Activated CD4-positive, CD25-positive, alpha-beta regulatory T cell treated with anti-CD3 and anti-CD28 coated beads, Interleukin-2, amount 50 U/mL, for 24 hours (primary cell): ENCODE measurements around the gene MAGED4B.
"Not testable (repeated sequence)": the region's sequence is repeated elsewhere in the genome, so short reads cannot be mapped to it uniquely, and the experiment has no call there.

Source experiments
- ATAC-seq, 2 donors: fragments of 150-1000 bp; cut with Tn5 transposase; one replicate each; pipeline ENCODE4 v1.10.0; 2021; ENCODE audit warnings: mild to moderate bottlenecking in 1 of 2, moderate library complexity in 1 of 2

MAGED4B gene

GRCh38 chrX:52068666-52069640 is at the start of gene MAGED4B:
TSS of gene MAGED4B (minus strand) at chrX:52069183. CDS start at chrX:52068172, 1,011 bp downstream.
- peak in 1 of 2 donors; percentile 20 for ATAC-seq

- no peak for ATAC-seq
Observed at GRCh38 chrX:52118262-52118661, 49.3 kb upstream of the MAGED4B start.

- no peak for ATAC-seq
Observed at GRCh38 chrX:52082578-52082977, 13.6 kb upstream of the MAGED4B start.

- no peak for ATAC-seq
Observed at GRCh38 chrX:52078131-52078530, 9.1 kb upstream of the MAGED4B start.

- ATAC-seq: not testable (repeated sequence)
Observed at GRCh38 chrX:52042288-52042687, 26.7 kb downstream of the MAGED4B start.

- no peak for ATAC-seq
Observed at GRCh38 chrX:52034211-52034610, 34.8 kb downstream of the MAGED4B start.

GRCh38 chrX:52031371-52031770 is 37.6 kb downstream of the MAGED4B start:
- ATAC-seq: no peak

GRCh38 chrX:52015794-52016193 is 53.2 kb downstream of the MAGED4B start:
- ATAC-seq: no peak
